H9 (cell line): ENCODE results near the gene WDPCP. TPM values are rescaled to one million over a fixed set of nuclear protein-coding genes. Genes with fewer than 3 reads are reported as not detected.

Source experiments
- DNase-seq: peaks from one replicate; pipeline ENCODE4 v3.0.0-alpha.2; 2017
- H2AFZ ChIP-seq: one replicate; pipeline ENCODE4 v1.6.1; 2013; ENCODE audit warnings: mild to moderate bottlenecking, low read length, control low read depth, moderate library complexity
- H2AK5ac ChIP-seq: 2 replicates; pipeline ENCODE4 v1.6.1; 2013; ENCODE audit warnings: low read length, control low read depth, mixed read lengths; ENCODE audit not compliant: insufficient read length
- H2BK120ac ChIP-seq: one replicate; pipeline ENCODE4 v1.6.1; 2013; ENCODE audit warnings: low read depth, mild to moderate bottlenecking, low read length, control low read depth, inconsistent platforms; ENCODE audit not compliant: poor library complexity, severe bottlenecking
- H2BK12ac ChIP-seq: 2 replicates; pipeline ENCODE4 v1.6.1; 2013; ENCODE audit warnings: low read length, control low read depth, mixed read lengths, low read depth; ENCODE audit not compliant: insufficient read length
- H2BK15ac ChIP-seq: 2 replicates; pipeline ENCODE4 v1.6.1; 2013; ENCODE audit warnings: low read depth, low read length, control low read depth
- H2BK20ac ChIP-seq: one replicate; pipeline ENCODE4 v1.6.1; 2013; ENCODE audit warnings: low read depth, mild to moderate bottlenecking, low read length, control low read depth, inconsistent platforms; ENCODE audit not compliant: poor library complexity, severe bottlenecking
- H2BK5ac ChIP-seq: 2 replicates; pipeline ENCODE4 v1.6.1; 2013; ENCODE audit warnings: low read length, control low read depth, mixed read lengths; ENCODE audit not compliant: insufficient read length
- H3K14ac ChIP-seq: 2 replicates; pipeline ENCODE4 v1.6.1; 2013; ENCODE audit warnings: low read length, control low read depth; ENCODE audit not compliant: insufficient read depth
- H3K18ac ChIP-seq: 2 replicates; pipeline ENCODE4 v1.6.1; 2013; ENCODE audit warnings: low read depth, mild to moderate bottlenecking, mixed read lengths, low read length, control low read depth; ENCODE audit not compliant: insufficient read length
- H3K23ac ChIP-seq: 2 replicates; pipeline ENCODE4 v1.6.1; 2013; ENCODE audit warnings: low read length, control low read depth, mixed read lengths, low read depth; ENCODE audit not compliant: insufficient read length
- H3K23me2 ChIP-seq: 2 replicates; pipeline ENCODE4 v1.6.1; 2013; ENCODE audit warnings: low read depth, mild to moderate bottlenecking, mixed read lengths, low read length, control low read depth; ENCODE audit not compliant: insufficient read length, poor library complexity, severe bottlenecking
- H3K27ac ChIP-seq: 2 replicates; pipeline ENCODE4 v1.5.1; 2013; ENCODE audit warnings: low read length, control low read depth, mixed read lengths, low read depth; ENCODE audit not compliant: insufficient read length
- H3K27me3 ChIP-seq: 2 replicates; pipeline ENCODE4 v1.6.1; 2013; ENCODE audit warnings: low read length, control low read depth, inconsistent platforms; ENCODE audit not compliant: insufficient read depth
- H3K4ac ChIP-seq: 2 replicates; pipeline ENCODE4 v1.6.1; 2013; ENCODE audit warnings: low read depth, mild to moderate bottlenecking, control low read depth, inconsistent platforms, low read length, moderate library complexity
- H3K4me1 ChIP-seq: 2 replicates; pipeline ENCODE4 v1.6.1; 2013; ENCODE audit warnings: low read length, control low read depth, inconsistent platforms; ENCODE audit not compliant: insufficient read depth
- H3K4me2 ChIP-seq: 2 replicates; pipeline ENCODE4 v1.6.1; 2013; ENCODE audit warnings: low read length, control low read depth, mixed read lengths; ENCODE audit not compliant: insufficient read length, insufficient read depth
- H3K56ac ChIP-seq: 2 replicates; pipeline ENCODE4 v1.6.1; 2013; ENCODE audit warnings: low read depth, mild to moderate bottlenecking, mixed read lengths, low read length, control low read depth; ENCODE audit not compliant: insufficient read length
- H3K79me1 ChIP-seq: 2 replicates; pipeline ENCODE4 v1.6.1; 2013; ENCODE audit warnings: low read depth, mild to moderate bottlenecking, moderate library complexity, low read length, control low read depth, inconsistent platforms; ENCODE audit not compliant: insufficient read depth, poor library complexity, severe bottlenecking
- H3K79me2 ChIP-seq: 2 replicates; pipeline ENCODE4 v1.6.1; 2013; ENCODE audit warnings: low read length, control low read depth, inconsistent platforms; ENCODE audit not compliant: insufficient read depth
- H3K9ac ChIP-seq: 2 replicates; pipeline ENCODE4 v1.6.1; 2013; ENCODE audit warnings: low read length, control low read depth, mixed read lengths; ENCODE audit not compliant: insufficient read length; ENCODE audit errors: extremely low read depth
- H3K9me3 ChIP-seq: one replicate; pipeline ENCODE4 v1.6.1; 2013; ENCODE audit warnings: low read depth, low read length, inconsistent platforms; ENCODE audit not compliant: control insufficient read depth
- H3T11ph ChIP-seq: one replicate; pipeline ENCODE4 v1.6.1; 2013; ENCODE audit warnings: mild to moderate bottlenecking, low read length, control low read depth, inconsistent platforms
- H4K20me1 ChIP-seq: one replicate; pipeline ENCODE4 v1.6.1; 2013; ENCODE audit not compliant: control insufficient read depth, insufficient read length, insufficient read depth
- H4K5ac ChIP-seq: 2 replicates; pipeline ENCODE4 v1.6.1; 2013; ENCODE audit warnings: low read depth, mild to moderate bottlenecking, mixed read lengths, low read length, control low read depth; ENCODE audit not compliant: insufficient read length
- H4K8ac ChIP-seq: replicated peaks from 2 replicates; pipeline ENCODE4 v1.6.1; 2013; ENCODE audit warnings: low read length, control low read depth, mixed read lengths, low read depth; ENCODE audit not compliant: insufficient read length
- H4K91ac ChIP-seq: 2 replicates; pipeline ENCODE4 v1.6.1; 2013; ENCODE audit warnings: low read depth, mild to moderate bottlenecking, moderate library complexity, mixed read lengths, low read length, control low read depth; ENCODE audit not compliant: insufficient read length
- H3K27ac Mint-ChIP-seq, 3 experiments: 2 replicates in 2 of 3; 3 replicates in 1 of 3; pipeline ENCODE4 v1.8.0; 2020 to 2021; ENCODE audit warnings: mixed read lengths in 3 of 3, mild to moderate bottlenecking in 1 of 3, moderate library complexity in 1 of 3
- H3K27me3 Mint-ChIP-seq: 2 replicates; pipeline ENCODE4 v1.8.0; 2021; ENCODE audit warnings: low read depth, mild to moderate bottlenecking, moderate library complexity, mixed read lengths
- H3K36me3 Mint-ChIP-seq, 3 experiments: 2 replicates in 2 of 3; 3 replicates in 1 of 3; pipeline ENCODE4 v1.8.0; 2020 to 2021; ENCODE audit warnings: low read depth in 3 of 3, mixed read lengths in 3 of 3; ENCODE audit not compliant: insufficient read depth in 1 of 3
- H3K4me1 Mint-ChIP-seq, 2 experiments: 2 replicates each; pipeline ENCODE4 v1.8.0; 2020; ENCODE audit warnings: mixed read lengths in 2 of 2
- H3K4me3 Mint-ChIP-seq, 2 experiments: 2 replicates in 1 of 2; 3 replicates in 1 of 2; pipeline ENCODE4 v1.8.0; 2020 to 2021; ENCODE audit warnings: mild to moderate bottlenecking in 2 of 2, mixed read lengths in 2 of 2, moderate library complexity in 1 of 2
- H3K9me3 Mint-ChIP-seq, 2 experiments: 2 replicates in 1 of 2; 3 replicates in 1 of 2; pipeline ENCODE4 v1.8.0; 2020; ENCODE audit warnings: mild to moderate bottlenecking in 2 of 2, mixed read lengths in 2 of 2, moderate library complexity in 1 of 2
- WGBS: extraction: QIAGEN DNeasy Blood & Tissue Kit; methylation state at CpG from one replicate; pipeline ENCODE4 v1.1.7; 2013; ENCODE audit warnings: missing lambda C conversion rate, low lambda C conversion rate, mixed read lengths; ENCODE audit not compliant: insufficient read length; ENCODE audit errors: extremely low coverage; 5-methylcytosine and 5-hydroxymethylcytosine counted together
- total RNA-seq: library from RNA; stranded (reverse); gene quantifications from 2 replicates; pipeline ENCODE4 v1.2.1, GENCODE V29; 2021
- TF ChIP-seq, protein P1 (sequence below): fragments of 200-600 bp; sonication (generic); conservative IDR thresholded peaks from 3 replicates; pipeline ENCODE4 v1.8.0; 2021; ENCODE audit warnings: antibody characterized with exemption, mild to moderate bottlenecking

WDPCP gene
- total RNA-seq, 1 experiment from 2014 or later: 22.4 TPM

DNA sequence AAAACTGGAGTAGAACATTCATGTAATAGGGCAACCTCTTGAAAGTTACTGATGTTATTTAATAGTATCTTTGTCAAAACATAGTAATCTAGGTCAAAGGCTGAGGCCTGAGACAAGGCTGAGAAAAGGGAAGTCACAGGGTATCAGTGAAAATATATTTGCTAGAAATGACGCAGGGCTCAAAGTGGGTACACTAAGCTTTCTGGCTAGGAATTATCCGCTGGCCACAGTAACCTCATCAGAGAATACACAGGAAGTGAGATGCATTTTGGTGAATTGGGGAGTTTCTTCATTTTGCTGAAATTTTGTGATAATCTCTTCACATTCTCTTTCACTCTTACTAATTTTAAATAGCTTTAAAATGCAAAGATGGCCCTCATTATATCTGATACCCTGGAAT, 330.8 kb downstream of the WDPCP start:
- Histone ChIP-seq H2BK12ac (no peak overlapping the region), H2AFZ (no peak overlapping the region), H3K9me3 (no peaks in the 10 kb centered on the region), H3K18ac (no peak overlapping the region), H3K27me3 (no peaks in the 10 kb centered on the region), H2BK20ac (no peak overlapping the region), H3K23me2 (no peaks in the 10 kb centered on the region), H3K14ac (no peak overlapping the region), H2BK120ac (no peak overlapping the region), H3K79me1 (no peaks in the 10 kb centered on the region), H3K4me2 (no peak overlapping the region), H3K4me1 (no peaks in the 10 kb centered on the region), H3K56ac (no peak overlapping the region), H4K5ac (no peak overlapping the region), H3K9ac (no peak overlapping the region), H3K27ac (no peak overlapping the region), H2BK15ac (no peak overlapping the region), H2AK5ac (no peak overlapping the region), H3K4ac (no peak overlapping the region), H3T11ph (no peak overlapping the region), H4K20me1 (no peaks in the 10 kb centered on the region), H4K91ac (no peak overlapping the region), H2BK5ac (no peak overlapping the region), H3K23ac (no peak overlapping the region), H3K79me2 (no peaks in the 10 kb centered on the region), H4K8ac (no peak overlapping the region)
- Mint-ChIP-seq H3K36me3 (no peaks in the 10 kb centered on the region; a peak in 1 of 7 replicates), H3K27ac (no peak overlapping the region; a peak in 1 of 7 replicates), H3K27me3 (no peaks in the 10 kb centered on the region), H3K4me1 (no peaks in the 10 kb centered on the region; a peak in 1 of 4 replicates), H3K4me3 (no peak overlapping the region), H3K9me3 (no peaks in the 10 kb centered on the region; a peak in 1 of 5 replicates)
- TF ChIP-seq, protein P1, sequence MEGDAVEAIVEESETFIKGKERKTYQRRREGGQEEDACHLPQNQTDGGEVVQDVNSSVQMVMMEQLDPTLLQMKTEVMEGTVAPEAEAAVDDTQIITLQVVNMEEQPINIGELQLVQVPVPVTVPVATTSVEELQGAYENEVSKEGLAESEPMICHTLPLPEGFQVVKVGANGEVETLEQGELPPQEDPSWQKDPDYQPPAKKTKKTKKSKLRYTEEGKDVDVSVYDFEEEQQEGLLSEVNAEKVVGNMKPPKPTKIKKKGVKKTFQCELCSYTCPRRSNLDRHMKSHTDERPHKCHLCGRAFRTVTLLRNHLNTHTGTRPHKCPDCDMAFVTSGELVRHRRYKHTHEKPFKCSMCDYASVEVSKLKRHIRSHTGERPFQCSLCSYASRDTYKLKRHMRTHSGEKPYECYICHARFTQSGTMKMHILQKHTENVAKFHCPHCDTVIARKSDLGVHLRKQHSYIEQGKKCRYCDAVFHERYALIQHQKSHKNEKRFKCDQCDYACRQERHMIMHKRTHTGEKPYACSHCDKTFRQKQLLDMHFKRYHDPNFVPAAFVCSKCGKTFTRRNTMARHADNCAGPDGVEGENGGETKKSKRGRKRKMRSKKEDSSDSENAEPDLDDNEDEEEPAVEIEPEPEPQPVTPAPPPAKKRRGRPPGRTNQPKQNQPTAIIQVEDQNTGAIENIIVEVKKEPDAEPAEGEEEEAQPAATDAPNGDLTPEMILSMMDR: no peak
- no peak for DNase-seq
- no CpG with 5 or more reads among the region's 2 CpGs for WGBS
